ENCODE data around the gene GBX2.

Gene GBX2

DNA sequence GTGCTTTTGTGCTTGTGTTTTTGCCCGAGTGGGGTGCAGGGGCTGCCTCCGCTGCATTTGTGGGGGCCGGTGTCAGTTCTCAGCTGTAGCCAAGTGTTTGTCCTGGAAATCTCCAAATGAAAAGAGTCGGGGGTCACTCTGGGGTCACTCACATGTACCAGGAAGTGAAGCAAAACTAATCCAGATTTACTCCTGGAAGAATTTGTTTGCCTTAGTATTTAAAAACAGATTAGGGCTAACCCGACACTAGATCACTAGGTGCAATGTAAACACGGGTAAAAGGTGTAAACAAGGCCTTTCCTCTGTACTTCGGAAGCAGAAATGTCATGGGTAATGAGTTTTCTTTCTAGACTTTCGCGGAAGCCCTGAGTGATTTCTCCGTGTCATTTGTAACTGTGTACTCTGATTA, 50.3 kb downstream of the GBX2 start:
- DNase-seq (ENCODE audit: low spot score): no peak

DNA sequence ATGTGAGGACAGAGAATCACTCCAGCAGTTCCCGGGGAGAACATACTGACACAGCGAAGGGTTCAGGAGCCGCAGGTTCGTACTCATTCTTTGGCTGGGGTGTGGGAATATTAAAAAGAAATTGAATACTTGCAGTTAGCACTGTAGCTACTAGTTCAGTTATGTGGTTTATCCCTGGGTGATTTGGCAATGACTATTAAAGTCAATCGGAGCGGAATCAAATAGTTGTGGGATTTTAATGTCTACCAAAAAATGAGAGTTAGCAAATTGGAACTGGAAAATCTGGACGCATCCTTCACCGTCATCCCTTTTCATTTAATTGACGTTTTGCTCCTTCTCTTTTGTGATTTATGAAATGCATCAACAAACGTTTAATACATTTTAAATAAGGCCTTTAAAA, 50.8 kb downstream of the GBX2 start:
- no peak for DNase-seq (ENCODE audit: low spot score)

Measured in hepatic stellate cell (primary cell).